Loucy (cell line): ENCODE data around the gene CEP83.

Experiments used
- H2AFZ ChIP-seq: fragments of 200-600 bp; sonication (generic); 2 replicates; pipeline ENCODE4 v1.6.0; 2016; ENCODE audit warnings: antibody characterized with exemption, mild to moderate bottlenecking, low read length, moderate library complexity
- H3F3A ChIP-seq: fragments of 200-600 bp; 2 replicates; pipeline ENCODE4 v1.6.0; 2016; ENCODE audit warnings: antibody characterized with exemption, low read depth, mild to moderate bottlenecking
- H3K27me3 ChIP-seq: fragments of 200-600 bp; sonication (generic); 2 replicates; pipeline ENCODE4 v1.6.1; 2014; ENCODE audit warnings: low read length, mild to moderate bottlenecking; ENCODE audit not compliant: insufficient read depth, poor library complexity, severe bottlenecking
- H3K36me3 ChIP-seq: fragments of 200-600 bp; sonication (generic); 2 replicates; pipeline ENCODE4 v1.6.1; 2016; ENCODE audit warnings: low read length; ENCODE audit not compliant: insufficient read depth
- H3K4me1 ChIP-seq: fragments of 200-600 bp; sonication (generic); 2 replicates; pipeline ENCODE4 v1.5.1; 2014; ENCODE audit warnings: low read length, mild to moderate bottlenecking; ENCODE audit not compliant: insufficient read depth, poor library complexity, severe bottlenecking
- H3K4me2 ChIP-seq: fragments of 200-600 bp; sonication (generic); 2 replicates; pipeline ENCODE4 v1.6.0; 2014; ENCODE audit warnings: antibody characterized with exemption, low read length, low read depth, mild to moderate bottlenecking; ENCODE audit not compliant: poor library complexity, severe bottlenecking
- H3K4me3 ChIP-seq: fragments of 200-600 bp; sonication (generic); 2 replicates; pipeline ENCODE4 v1.5.1; 2014; ENCODE audit warnings: low read length, mild to moderate bottlenecking, mixed read lengths; ENCODE audit not compliant: poor library complexity, severe bottlenecking
- H3K79me2 ChIP-seq: fragments of 200-600 bp; sonication (generic); 2 replicates; pipeline ENCODE4 v1.6.1; 2014; ENCODE audit warnings: low read length; ENCODE audit not compliant: insufficient read depth
- H3K9ac ChIP-seq: fragments of 200-600 bp; sonication (generic); 2 replicates; pipeline ENCODE4 v1.6.0; 2014; ENCODE audit warnings: mild to moderate bottlenecking, low read depth, low read length, moderate library complexity; ENCODE audit not compliant: poor library complexity, severe bottlenecking
- H3K9me2 ChIP-seq: fragments of 200-600 bp; sonication (generic); replicated peaks from 2 replicates; pipeline ENCODE4 v1.6.1; 2016; ENCODE audit warnings: low read depth, low read length, mixed read lengths
- H3K9me3 ChIP-seq: fragments of 200-600 bp; sonication (generic); 2 replicates; pipeline ENCODE4 v1.6.1; 2014; ENCODE audit warnings: mild to moderate bottlenecking, antibody characterized with exemption, low read length, low read depth; ENCODE audit not compliant: insufficient read depth
- H4K20me1 ChIP-seq: fragments of 200-600 bp; sonication (generic); 2 replicates; pipeline ENCODE4 v1.6.0; 2014; ENCODE audit warnings: antibody characterized with exemption, low read length, mild to moderate bottlenecking; ENCODE audit not compliant: insufficient read depth, poor library complexity, severe bottlenecking
- CTCF ChIP-seq: fragments of 200-600 bp; sonication (generic); conservative IDR thresholded peaks from 2 replicates; pipeline ENCODE4 v1.5.1; 2014; ENCODE audit warnings: mild to moderate bottlenecking, antibody characterized with exemption, low read length
- EZH2phosphoT487 ChIP-seq: fragments of 200-600 bp; IDR thresholded peaks from 2 replicates; pipeline ENCODE4 v1.6.1; 2018; ENCODE audit warnings: antibody characterized with exemption, mild to moderate bottlenecking, moderate library complexity, borderline replicate concordance

Gene CEP83

GRCh38 chr12:94287245-94287628 is 172.4 kb downstream of the CEP83 start:
- no peaks in the 10 kb centered on the region for H4K20me1 ChIP-seq
- no peaks in the 10 kb centered on the region for H3K27me3 ChIP-seq
- H3K4me2 ChIP-seq = no peak overlapping the region
- no peaks in the 10 kb centered on the region for H3F3A ChIP-seq
- H3K4me3 ChIP-seq = no peak overlapping the region
- TF ChIP-seq CTCF (no peak), EZH2phosphoT487 (no peak)
- peaks cover 7% of the 10 kb centered on the region for H3K4me1 ChIP-seq
- H3K9ac ChIP-seq = no peak overlapping the region
- no peaks in the 10 kb centered on the region for H3K9me2 ChIP-seq
- H3K79me2 ChIP-seq = no peaks in the 10 kb centered on the region
- H3K36me3 ChIP-seq = peaks cover 16% of the 10 kb centered on the region; the same call in 1 of the 2 replicates
- no peaks in the 10 kb centered on the region for H3K9me3 ChIP-seq
- no peak overlapping the region for H2AFZ ChIP-seq

- Histone ChIP-seq H4K20me1 (no peaks in the 10 kb centered on the region), H3K9ac (no peak overlapping the region), H3K9me2 (no peaks in the 10 kb centered on the region), H3K4me3 (no peak overlapping the region), H3K36me3 (peaks cover 21% of the 10 kb centered on the region; the same call in 1 of the 2 replicates), H3K79me2 (no peaks in the 10 kb centered on the region), H3K27me3 (no peaks in the 10 kb centered on the region), H3K4me1 (peaks cover 7% of the 10 kb centered on the region), H3K4me2 (no peak overlapping the region), H3F3A (no peaks in the 10 kb centered on the region), H3K9me3 (no peaks in the 10 kb centered on the region), H2AFZ (no peak overlapping the region)
- TF ChIP-seq EZH2phosphoT487 (no peak), CTCF (no peak)
Observed at GRCh38 chr12:94286583-94287244, 173.0 kb downstream of the CEP83 start.

- TF ChIP-seq EZH2phosphoT487 (no peak), CTCF (no peak)
- Histone ChIP-seq H3K79me2 (no peaks in the 10 kb centered on the region), H3K9me3 (no peaks in the 10 kb centered on the region), H3K27me3 (no peaks in the 10 kb centered on the region), H3K36me3 (peaks cover 26% of the 10 kb centered on the region; the same call in 1 of the 2 replicates), H4K20me1 (no peaks in the 10 kb centered on the region), H3K9me2 (no peaks in the 10 kb centered on the region), H3K4me2 (no peak overlapping the region), H3F3A (no peaks in the 10 kb centered on the region), H3K4me3 (no peak overlapping the region), H2AFZ (no peak overlapping the region), H3K9ac (no peak overlapping the region), H3K4me1 (peaks cover 7% of the 10 kb centered on the region)
Observed at GRCh38 chr12:94285943-94286582, 173.6 kb downstream of the CEP83 start.
